CMK (cell line): ENCODE data around the gene RAD51B.
"Not testable (repeated sequence)": the region's sequence is repeated elsewhere in the genome, so short reads cannot be mapped to it uniquely, and the experiment has no call there.

Experiments
- DNase-seq: peaks from one replicate; pipeline ENCODE4 v3.0.0-alpha.2; 2010; ENCODE audit warnings: low read depth

The RAD51B gene

DNA sequence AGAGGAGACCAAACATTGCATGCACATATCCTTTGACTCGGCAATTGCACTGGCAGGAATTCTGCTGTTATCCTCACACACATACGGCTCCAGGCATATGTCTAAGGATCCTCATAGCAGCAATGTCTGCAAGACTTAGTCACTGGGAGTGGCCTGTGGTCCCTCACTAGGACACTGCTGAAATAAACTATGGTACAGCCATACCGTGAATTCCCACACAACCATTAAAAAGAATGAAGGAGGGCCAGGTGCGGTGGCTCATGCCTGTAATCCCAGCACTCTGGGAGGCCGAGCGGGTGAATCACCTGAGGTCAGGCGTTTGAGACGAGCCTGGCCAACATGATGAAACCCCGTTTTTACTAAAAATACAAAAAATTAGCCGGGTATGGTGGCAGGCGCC is 868.2 kb downstream of the RAD51B start:
- DNase-seq: no peak

DNA sequence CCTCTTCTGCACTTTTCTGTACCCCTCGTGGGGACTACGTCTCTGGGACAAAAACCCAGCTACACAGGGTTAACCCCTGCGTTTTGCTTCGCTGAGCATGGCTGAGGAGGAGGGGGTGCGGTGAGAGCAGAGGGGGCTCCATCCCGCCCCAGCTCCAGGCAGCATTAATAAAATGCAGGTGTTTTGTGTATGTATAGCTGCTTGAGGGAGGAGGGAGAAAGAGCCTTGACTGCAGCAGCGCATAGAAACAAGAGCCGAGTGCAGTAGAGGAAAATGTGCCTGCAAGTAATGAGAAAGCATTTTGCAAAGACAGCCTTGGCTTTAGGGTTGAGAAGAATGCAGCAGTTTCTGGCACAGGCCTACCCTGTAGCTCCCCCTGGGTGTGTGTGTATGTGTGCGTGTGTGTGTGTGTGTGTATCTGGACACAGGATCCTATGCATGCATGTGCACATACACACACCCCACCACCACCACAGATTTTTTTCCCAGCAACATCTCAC is 869.3 kb downstream of the RAD51B start:
- DNase-seq: no peak

DNA sequence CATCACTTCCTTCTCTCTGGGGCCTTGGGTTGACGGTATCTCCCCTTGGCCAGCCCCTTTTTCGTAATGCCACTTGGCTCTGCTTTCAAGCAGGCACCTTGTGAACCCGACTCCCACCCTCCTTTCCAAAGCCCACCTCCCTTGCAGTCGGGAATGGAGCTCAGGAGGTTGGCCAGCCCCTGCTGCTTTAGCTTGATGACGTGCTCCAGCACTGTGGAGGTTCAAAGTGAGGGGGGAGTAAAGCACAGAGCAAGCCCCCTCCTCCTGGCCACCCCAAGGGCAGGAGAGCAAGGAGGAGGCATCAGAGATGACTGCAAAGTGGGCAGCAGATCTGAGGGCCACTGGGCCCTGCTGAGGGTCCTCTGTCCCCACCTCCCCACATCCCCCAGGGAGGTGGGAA is 869.9 kb downstream of the RAD51B start:
- no peak for DNase-seq

DNA sequence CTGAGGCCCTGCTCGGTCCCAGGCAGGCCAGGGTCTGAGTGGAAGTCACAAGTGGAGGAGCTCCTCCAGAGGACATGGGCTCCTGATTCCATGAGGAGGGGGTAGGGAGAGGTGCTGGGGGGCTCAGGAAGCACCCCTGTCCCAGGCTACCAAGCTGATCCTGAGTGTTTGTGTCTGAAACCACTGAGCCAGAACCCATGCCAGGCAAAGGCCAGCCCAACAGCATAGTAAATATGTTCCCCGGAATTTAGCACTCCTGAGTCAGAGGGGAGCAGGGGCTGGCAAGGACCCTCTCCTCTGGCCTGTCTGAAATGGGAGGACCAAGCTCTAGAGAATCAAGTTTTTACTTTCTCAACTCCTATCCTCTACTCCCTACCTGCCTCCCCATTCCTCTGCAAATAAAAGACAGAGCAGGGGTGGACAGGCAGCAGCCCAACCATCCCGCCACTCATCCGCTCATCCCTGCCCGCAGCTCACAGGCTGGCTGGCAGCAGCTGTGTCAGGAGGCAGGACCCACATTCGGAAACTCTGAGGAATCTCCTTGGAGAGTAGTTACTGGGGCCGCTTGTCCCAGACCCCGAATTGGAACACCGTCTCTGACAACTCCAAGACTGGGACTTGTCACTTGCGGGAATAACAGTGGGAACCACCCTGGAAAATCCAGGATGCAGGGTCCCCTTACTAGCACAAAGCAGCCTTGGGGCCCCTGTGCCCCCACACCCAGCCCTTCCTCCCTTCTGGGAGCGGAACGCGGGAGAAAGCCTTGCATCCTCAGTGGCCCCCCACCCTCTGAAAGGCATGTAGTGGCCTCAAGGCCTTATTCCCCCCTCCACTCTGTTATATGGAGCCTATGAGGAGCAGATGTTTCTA is 870.7 kb downstream of the RAD51B start:
- DNase-seq: no peak

DNA sequence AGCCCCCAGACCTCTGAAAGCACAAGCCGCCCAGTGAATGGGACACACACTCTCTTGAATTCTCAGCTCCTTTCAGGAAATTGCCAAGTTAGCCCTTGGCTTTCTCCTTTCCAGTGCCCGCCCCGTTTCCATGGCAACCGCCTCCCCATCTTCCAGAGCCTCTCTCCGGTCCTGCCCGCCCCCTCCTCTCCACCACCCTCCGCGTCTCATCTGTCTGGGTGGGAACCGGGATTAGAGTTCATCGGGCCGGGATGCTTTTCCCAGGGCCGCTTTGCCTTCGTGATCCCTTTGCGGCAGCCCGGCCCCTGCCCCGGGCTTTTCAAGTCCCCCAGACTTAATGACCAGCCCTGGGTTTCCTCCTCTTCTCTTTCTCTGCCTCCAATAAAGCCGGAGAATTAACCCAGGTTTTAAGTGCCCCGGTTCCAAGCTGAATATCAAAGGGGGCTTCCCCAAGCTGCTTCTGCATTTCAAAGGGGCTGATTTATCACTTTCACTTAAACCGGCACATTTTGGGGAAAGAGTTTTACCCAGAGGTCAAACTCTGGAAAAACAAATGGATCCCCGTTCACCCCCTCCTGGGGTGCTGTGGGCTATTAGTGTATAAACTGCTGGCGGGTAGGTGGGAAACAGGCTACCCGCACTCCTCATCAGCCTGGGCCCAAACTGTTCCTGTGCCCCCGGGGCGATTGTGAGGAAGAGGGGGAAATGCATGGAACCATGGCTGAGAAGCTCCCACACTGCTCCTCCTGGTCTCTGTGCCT is 871.6 kb downstream of the RAD51B start:
- no peak for DNase-seq

DNA sequence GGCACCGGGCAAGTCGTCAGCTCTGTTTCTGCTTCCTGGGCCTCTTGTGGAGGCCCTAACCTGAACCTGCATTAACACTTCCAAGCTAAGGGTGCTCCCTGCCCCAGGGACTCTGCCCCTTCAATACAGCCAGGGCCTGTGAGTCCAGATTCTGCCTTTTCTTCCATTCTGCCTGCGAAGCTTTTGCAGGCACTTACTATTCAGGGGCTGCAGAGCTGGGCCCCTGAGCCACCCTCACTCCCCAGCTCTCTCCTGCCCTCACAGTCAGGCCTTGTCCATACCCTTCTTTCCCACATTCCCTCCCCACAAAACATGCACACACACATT is 872.2 kb downstream of the RAD51B start:
- no peak for DNase-seq

DNA sequence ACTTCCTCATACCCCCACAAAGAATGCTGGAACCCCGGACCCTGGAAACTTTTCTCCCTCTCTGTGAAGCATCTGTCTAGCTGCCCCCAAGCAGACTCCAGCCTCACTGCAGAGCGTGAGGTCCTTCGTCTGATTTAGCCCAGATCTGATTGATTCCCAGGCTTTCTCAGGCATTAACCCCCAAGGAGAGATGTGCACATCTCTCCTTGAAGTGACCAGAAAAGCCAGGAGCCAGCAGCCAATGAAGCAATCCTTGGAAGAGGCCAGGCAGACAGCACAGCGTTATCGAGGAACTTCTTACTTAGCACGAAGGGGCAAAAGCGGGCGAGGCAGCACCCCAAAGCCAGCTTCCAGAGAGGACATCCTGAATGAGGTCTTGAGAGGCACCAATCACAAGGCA is 872.6 kb downstream of the RAD51B start:
- no peak for DNase-seq

DNA sequence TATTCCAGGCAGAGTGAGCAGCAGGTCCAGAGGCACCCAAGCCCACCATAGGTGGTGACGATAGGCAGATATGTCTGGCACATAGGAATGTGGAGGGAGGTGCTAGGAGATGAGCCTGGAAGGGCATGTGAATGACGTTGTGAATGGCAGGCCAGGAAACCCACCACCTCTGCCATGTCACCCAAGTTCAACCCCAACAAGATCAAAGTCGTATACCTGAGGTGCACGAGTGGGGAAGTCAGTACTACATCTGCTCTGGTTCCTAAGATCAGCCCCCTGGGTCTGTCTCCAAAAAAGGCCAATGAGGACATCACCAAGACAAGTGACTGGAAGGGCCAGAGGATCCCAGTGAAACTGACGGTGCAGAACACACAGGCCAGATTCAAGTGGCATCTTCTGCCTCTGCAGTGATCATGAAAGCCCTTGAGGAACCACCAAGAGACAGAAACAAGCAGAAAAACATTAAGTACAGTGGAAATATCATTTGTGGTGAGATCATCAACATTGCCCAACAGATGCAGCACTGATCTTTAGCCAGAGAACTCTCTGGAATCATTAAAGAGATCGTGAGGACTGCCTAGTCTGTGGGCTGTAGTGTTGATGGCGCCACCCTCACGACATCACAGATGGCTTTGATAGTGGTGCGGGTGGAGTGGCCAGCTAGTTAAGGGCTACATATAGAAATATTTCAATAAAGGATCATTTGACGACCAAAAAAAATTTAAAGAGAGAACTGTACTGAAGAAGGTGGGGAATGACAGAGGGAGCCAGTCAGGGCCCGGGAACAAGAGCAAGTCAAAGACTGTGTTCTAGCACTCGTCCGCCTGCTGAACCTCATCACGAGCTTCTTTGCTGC is 873.6 kb downstream of the RAD51B start:
- DNase-seq: peak; percentile 31

DNA sequence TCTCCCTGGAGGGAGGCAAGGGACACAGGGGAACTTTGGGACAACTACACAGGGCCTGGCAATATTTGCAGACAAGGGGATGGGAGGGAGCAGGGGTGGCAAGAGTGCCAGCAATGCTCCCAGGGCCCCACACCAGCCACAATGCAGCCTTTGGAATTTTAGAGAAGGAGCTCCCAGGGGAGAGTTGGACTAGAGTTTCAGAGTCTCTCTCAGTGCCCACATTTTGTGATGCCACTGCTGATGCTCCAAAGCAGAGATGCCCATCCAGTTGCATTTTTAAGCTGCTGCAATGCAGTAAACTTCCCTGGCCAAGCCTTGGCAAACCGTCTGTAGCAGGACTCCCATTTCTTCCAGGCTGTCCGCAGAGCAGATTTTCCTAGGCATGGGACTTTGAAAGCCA is 874.3 kb downstream of the RAD51B start:
- no peak for DNase-seq

DNA sequence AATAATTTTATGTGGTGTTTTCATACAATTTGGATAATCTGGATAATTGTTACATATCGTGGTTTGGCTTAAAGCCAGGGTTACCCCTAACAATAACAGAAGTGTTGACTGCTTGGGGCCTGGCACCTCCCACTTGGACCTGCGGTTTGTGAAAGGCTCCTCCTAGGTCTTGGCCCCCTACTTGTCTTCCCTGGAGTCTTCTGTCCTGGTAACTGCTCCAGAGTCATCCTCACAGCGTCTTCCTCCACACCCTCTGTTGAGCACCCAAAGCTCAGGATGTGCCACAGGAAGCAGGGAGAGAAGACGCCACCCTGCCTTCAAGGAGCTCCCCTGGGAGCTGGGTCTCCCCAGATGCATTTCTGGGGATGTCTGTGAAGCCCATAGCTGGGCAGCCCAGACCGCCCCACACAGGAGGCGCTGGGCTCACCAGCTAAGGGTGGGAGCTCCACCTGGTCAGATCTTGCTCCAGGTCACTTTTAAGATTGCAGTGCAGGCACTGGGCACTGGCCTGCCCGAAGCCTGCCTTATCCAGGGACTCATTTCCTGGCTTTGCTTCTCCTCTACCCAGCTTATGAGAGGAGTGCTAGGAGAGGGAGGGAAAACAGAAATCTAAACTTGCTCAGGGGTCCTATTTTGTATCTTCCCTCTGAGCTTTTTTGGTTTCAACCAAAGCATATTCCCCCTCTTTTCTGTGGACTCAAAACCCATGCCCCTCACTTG is 875.1 kb downstream of the RAD51B start:
- no peak for DNase-seq

DNA sequence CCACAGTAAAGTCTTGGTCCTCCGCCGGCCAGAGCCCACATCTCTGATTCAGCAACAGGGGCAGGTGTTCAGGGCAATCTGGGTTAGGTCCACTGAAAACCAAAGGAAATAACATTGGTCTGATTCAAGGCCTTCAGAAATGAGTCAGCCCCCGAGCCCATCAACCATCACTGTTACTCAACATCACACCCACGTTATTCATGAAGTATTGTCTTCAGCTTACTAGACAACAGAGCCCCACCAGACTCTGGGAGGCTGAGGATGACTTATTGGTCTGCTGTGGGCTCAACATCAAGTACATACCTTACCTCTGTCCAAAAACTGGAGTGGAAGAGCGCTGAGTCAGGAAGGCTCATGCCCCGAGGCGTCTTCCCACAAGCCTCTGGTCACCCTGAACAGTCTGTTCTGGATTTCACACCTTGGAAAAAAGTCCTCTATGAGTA is 875.8 kb downstream of the RAD51B start:
- DNase-seq: no peak

DNA sequence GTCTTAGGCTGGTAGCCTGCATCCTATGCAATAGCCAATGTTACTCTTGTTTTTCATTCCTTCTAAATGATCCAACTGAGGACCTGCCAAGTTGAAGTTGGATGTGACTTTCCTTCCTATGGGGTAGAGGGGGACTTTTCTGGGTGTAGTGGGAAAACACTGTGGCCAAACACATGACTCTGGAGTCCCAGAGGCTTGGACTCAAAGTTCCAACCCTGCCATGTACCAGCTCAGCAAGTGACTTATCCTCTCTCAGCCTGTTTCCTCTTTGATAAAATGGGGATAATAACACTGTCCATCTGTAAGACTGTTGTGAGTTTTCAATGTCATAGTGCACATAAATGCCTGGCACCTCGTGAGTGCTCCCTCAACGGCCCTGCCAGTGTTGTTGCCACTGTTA is 876.3 kb downstream of the RAD51B start:
- DNase-seq: no peak

DNA sequence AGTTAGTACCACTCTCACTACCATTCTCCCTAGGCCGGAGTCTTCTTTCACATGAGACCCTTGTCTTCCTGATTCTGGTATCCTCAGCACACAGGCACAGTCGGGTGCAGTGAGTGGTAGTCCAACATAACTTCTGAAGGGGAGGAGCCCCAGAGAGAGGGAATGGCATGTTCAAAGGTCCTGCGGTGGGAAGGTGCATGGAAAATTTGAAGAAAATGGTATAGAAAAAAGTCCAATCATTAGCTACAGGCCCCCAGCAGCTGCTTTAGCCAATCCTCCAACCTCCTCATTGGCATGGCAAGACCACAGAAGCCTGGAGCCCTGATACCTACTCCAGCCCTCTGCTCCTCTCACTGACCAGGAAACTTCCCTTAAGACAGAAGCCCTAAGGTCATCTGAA is 876.7 kb downstream of the RAD51B start:
- no peak for DNase-seq

DNA sequence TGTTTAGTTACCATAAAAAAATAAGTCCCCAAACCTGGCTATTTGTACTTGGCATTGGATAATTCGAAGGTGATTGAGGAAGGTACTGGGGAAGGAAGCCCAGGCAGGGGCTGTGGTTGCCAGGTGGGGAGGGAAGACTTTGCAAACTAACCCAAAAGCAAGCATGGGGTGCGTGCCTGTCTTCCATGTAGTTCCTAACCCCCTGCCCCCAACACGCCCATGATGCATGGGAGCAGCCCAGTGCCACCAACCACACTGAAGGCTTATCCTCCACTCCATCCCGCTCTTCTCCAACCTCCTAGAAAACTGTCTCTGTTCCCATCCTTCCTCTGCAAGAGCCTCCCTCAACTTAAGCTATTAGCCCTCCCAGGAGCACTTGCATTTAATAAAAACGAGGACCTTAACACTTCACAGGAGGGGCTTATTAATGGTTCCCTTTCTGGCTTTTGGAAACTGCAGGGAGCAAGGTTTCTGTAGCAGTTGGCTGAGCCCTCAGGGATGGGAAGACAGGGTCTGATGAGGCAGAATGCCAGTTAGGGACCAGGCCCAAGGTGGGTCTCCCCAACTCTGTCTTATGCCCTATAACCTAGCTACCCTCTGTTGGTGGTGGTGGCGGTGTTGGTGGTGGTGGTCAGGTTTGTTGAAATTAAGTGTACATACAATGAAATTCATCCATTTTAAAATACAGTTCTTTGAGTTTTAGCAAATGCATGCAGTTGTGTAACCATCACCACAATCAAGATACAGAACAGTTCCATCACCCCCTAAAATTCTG is 877.3 kb downstream of the RAD51B start:
- DNase-seq: no peak

DNA sequence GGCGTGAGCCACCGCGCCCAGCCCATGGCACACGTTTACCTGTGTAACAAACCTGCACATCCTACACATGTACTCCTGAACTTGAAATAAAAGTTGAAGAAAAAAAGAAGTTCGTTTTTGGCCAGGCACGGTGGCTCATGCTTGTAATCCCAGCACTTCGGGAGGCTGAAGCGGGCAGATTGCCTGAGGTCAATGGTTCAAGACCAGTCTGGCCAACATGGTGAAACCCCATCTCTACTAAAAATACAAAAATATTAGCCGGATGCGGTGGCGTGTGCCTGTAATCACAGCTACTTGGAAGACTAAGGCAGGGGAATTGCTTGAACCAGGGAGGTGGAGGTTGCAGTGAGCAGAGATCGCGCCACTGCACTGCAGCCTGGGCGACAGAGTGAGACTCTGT is 879.2 kb downstream of the RAD51B start:
- DNase-seq: not testable (repeated sequence)

DNA sequence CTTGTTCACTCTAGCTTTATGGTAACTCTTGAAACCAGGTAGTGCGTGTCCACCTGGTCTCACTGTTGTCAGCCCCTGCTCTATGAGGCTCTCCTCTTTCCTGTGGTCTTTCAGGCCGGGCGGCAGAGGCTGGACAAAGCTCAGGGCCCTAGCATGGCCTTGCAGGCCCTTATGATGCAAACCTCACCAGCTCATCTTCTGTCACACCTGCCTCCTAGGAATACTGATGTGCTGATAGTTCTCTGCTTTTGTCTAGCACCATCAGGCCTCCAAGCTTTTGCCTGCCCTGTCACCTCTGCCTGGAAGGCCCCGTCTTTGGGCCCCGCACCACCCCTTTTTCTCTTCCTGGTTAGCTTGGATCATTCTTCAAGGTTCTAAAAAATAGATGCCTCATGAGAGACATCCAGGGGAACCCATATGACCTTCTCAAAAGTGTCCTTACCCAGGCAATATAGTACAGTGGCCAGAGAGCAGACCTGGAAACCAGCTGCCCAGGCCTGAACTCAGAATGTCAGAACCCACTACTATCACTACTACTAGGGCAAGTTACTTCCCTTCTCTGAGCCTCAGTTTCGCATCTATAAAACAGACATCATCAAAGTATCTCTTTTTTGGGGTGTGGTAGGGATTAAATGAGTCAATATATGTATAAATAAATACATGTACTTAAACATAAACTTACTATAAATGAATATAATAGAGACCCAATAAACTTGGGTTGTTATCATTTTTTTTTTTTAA is 881.6 kb downstream of the RAD51B start:
- no peak for DNase-seq

DNA sequence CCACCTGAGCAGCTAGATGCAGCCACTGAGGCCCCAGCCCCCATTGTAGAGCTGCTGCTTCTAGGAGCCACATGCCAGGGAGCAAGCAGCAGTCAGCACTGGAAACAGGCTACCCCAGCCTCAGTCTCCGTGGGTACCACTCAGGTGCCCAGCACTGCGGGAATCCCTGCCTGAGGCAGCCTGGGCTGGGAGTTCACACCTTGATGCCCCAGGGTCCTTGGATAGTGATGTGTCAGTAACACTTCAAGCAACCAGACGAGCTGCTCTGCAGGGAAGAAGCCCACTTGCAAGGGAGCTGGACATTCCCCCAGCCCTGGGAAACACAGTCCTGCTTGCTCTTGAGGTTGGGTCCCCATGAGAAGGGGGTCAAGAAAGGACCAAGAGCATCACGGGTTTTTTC is 882.6 kb downstream of the RAD51B start:
- no peak for DNase-seq

DNA sequence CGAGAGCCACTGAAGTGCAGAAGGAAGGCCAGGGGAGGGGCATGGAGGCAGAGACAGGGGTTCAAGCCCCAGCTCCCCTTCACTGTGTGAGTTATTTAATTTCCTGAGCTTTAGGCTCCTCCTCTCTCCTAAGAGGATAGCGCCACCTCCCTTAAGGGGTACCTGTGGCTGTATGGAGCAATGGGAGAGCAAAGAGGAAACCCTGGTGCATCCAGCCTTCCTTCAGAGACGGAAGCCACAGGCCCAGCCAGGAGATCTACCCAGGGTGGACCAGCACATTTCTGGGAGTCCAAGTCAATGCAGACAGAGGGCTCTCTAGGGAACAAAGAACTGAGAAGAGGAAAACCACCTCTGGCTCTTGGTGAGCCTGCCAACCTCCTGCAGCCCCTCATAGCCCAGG is 883.0 kb downstream of the RAD51B start:
- no peak for DNase-seq

DNA sequence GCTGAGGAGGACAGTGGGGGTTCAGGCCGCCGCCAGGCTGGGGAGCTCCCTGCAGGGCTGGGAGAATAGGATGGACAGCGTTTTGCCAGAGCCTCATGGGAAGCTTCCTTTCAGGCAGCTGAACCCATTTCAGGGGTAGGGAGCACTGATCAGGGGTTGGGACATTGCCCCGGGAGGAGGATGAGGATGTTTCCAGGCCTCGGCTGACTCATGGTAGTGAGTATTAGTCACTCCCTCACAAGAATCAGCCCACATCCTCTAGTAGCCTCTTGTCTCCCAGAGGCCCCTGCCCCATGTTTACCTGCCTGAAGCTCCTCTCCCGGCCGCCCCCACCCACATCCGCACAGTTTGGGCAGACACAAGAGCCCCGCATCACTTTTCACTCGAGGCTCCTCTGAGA is 883.5 kb downstream of the RAD51B start:
- no peak for DNase-seq
